Stimulated activated CD8-positive, alpha-beta memory T cell treated with anti-CD3 and anti-CD28 coated beads, Interleukin-12 subunit alpha, Interleukin-12 subunit beta, amount 100 ng/mL, for 24 hours (primary cell): Measurements from ENCODE around the gene PLXNB1.
A peak's percentile ranks its signal among the peaks of the same experiment; 100 is the strongest.
"Not testable (repeated sequence)": the region's sequence is repeated elsewhere in the genome, so short reads cannot be mapped to it uniquely, and the experiment has no call there.

Experiments used
- DNase-seq: peaks from one replicate; pipeline ENCODE4 v3.0.0-alpha.2; 2020; ENCODE audit errors: extremely low read depth

PLXNB1 gene

GRCh38 chr3:48405971-48406370, 23.9 kb downstream of the PLXNB1 start:
- no peak for DNase-seq

DNA sequence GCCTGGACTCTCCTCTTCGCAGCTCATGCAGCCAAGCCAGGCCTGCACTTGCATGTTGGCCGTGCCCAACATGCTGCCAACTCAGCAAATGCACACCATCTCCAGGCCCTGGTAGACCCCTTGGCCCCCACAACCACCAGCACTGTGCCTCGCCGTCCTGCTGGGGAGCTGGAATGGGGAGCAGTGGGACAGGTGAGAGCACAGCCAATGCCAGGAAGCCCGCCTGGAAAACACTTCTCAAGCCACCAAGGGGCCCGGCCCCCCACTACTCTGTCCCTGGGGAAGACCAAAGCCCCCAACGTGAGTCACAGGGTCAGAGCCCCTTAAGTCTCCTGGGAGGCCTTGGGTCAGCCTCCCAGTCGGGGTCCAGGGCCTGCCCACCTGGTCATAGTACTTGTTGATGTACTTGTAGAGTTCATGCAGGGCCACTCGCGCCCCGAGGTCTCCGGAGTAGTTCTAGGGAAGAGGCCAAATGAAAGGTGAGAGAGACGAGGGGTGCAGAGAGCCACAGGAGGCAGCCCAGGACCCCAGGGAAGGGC, 24.5 kb downstream of the PLXNB1 start:
- no peak for DNase-seq

DNA sequence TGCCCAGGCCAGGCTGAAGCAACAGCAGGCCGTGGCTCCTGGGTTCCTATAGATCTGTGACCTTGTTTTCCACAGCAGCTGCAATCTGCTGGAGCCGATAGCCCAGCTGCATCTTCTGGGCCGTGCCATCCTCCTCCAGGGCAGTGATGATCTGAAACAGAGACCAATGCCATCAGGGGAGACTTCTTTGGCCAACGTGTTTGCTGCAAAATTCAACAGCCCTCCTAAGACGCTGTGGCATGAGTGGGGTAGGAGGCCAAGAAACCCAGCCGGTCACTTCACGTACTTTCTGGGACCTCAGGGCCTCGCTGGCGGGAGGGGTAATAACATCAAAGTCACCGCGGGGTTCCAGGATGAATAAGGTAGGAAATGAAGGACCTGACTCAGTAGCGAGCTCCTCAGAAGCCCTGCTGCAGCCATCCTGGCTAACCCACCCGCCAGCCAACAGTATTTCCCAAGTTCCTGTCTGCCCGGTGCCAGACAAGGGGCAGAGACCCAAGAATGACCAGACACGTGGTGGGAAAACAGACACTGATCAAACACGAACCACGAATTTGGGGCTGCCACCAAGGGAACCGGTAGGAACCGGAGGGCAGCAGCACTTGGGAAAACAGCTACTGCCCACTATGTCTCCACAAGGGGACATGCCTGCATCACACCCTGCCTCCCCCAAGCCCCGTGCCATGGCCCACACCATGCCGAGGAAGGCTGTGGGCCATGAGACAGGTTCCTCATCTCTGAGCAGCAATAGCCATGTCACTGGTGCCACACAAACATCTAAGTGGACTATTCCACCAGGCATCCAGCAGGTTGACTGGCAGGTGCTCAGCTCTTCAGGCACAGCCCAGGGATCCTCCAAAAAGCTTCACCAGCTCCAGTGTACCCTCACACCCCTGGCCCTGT, 25.2 kb downstream of the PLXNB1 start:
- DNase-seq: no peak

DNA sequence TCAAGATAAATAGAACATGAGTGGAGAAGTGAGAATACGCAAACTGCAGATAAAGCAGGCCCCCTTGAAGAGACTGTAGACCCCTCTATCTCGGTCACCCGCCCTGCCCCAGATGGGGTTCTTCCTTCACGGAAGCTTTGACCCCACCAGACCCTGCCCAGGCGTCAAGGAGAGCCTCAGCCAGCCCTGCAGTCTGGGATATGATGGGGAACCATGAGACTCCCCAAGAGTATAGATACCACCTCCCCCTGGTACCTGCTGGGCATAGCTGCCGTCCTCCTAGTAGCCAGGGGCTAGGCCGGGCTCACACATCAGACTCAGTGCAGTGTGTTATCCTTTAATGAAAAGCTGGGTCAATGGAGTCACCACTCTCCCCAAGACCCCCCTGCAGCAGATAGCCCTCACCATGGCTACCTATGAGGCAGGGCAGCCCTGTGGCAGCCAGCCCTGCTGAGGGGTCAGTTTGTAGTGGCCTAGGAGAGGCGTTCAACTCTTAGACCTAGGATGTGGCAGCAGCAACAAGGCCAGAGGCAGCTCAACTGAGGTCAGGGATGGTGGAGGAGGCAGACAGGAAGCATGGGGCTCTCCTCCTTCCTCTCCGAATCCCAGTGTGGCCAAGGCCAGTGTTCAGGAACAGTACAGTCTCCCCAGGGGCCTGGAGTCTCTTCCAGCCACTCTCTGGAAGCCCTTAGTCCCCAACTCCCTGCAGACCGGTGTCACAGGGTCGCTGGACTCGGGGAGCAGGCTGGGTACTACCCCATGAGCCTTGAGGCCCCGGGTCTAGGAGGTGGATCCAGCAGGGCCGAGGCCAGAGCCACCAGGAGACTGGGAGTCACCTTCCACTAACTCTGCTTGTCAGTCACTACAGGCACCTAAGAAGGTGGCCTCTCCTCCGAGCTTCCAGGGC, 26.1 kb downstream of the PLXNB1 start:
- DNase-seq: no peak

GRCh38 chr3:48402907-48403306, 27.0 kb downstream of the PLXNB1 start:
- DNase-seq: no peak

DNA sequence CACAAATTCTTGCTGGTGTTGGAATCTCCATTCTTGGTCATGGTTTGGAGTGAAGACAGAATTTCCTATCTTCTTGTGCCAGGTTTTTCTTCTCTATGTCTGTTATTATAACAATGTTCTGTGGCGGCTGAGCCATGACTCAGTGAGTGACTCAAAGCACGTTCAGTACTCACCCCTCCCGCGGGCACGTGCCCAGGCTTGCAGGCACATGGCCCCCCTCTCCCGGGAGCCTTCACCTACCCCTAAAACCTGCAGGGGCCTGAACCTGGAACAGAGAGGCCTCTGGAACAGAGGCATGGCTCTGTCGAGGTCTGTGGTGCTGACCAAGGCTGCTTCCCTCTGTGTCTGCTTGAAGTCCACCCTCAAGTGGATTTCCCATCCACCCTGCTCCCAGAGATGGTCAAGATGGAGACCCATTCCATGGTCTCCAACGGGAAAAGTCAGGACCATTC, 27.6 kb downstream of the PLXNB1 start:
- no peak for DNase-seq

- DNase-seq: not testable (repeated sequence)
Observed at GRCh38 chr3:48401434-48401901, 28.4 kb downstream of the PLXNB1 start.

GRCh38 chr3:48400824-48401433, 29.0 kb downstream of the PLXNB1 start:
- peak; percentile 19 for DNase-seq

DNA sequence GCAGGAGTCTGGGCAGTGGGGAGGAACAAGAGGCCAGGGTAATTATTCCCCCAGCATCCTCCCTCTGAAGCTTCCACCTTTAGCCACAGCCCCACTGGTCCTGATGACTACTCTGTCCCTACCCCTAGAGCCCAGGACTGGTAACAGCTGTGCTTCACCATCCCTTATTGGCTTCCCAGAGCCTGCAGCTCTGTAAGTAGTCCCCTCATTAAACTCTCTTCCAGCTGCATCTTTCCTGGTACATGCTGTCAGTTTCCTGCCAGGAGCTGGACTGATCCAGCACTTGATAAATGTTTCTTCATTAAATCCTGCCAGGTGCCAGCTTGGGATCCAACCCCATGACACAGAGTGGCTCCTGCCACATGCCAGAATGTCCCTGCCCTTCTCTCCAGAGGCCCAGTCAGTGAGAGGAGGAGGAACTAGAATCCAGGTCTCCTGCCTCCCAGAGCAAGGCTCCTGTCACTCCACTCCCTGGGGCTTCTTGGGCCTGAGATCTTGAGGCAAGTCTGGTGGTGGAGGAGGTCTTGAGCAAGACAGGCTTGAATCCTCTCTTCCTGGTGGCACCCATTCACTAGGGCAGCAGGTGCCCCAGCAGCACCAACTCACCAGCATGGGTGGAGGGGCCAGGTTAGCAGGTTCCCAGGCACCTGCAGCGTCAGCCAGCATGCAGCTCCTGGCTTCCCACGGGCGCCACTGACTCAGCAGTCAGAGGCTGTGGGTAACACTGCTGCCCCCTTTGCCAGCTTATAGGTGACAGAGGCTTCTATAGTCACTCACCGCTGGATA, 30.3 kb downstream of the PLXNB1 start:
- DNase-seq: no peak

- DNase-seq: no peak
Observed at GRCh38 chr3:48398701-48399386, 31.0 kb downstream of the PLXNB1 start.

GRCh38 chr3:48397767-48398681, 31.9 kb downstream of the PLXNB1 start:
- DNase-seq: no peak

GRCh38 chr3:48395714-48396113, 34.2 kb downstream of the PLXNB1 start:
- no peak for DNase-seq

DNA sequence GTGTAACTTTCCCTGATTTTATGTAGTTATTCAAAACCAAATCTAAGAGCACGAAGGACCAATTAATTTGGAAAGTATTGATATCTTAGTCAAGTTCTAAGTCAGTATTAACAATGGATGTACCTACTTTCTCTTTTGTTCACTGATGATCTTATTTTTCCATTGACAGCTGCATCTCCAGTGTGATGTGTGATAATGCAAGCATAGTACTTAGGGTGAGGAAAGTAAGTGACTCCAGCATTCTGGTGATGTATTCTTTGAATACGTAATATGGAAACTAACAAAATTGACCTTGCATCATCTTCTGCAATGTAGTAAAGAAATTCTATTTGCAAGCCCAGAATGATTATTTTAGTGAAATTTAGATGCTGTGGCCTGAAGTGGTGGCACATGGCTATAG, 35.5 kb downstream of the PLXNB1 start:
- no peak for DNase-seq

DNA sequence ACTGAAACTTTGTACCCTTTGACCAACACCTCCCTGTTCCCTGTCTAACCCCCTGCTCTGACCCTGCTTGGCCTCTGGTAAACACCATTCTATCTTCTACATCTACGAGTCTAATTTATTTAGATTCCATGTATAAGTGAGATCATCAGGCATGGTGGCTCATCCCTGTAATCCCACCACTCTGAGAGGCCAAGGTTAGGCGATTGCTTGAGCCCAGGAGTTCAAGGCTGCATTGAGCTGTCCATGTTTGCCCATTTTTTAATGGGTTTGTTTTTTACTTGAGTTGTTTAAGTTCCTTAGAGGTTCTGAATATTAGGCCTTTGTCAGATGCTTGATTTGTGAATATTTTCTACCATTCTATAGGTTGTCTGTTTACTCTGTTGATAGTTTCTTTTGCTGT, 40.9 kb downstream of the PLXNB1 start:
- no peak for DNase-seq

DNA sequence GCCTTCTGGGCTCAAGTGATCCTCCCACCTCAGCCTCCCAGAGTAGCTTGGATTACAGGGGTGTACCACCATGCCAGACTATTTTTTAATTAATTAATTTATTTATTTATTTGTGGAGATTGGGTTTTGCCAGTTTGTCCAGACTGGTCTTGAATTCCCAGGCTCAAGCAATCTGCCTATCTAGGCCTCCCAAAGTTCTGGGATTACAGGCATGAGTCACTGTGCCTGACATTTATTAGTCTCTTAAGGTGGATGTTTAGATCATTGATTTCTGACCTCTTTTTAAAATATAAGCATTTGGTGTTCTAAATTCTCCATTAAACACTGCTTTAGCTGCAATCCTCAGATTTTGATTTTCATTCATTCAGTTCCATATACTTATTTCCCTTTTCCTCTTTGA, 42.3 kb downstream of the PLXNB1 start:
- DNase-seq: no peak

GRCh38 chr3:48372862-48373435, 56.9 kb downstream of the PLXNB1 start:
- DNase-seq: no peak

DNA sequence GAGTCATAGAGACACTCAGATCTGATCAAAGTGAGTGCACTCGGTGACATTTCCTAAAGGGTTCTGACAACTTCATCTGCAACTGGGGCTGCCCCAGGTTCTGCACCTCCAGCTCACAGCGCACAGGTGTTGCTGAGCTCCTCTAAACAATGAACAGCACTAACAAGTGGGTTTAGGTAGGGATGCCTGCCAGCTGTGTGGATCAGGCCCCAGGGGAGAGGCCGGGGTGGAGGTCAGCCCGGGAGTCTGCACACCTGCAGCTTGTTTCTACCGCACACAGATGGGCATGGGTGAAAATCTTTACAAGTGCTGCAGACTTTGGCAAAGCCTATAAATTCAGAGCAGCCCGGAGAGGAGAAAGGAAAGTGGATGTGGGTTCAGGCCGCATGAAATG, 57.5 kb downstream of the PLXNB1 start:
- DNase-seq: no peak

- DNase-seq: no peak
Observed at GRCh38 chr3:48371651-48372376, 58.1 kb downstream of the PLXNB1 start, which contains the start of gene FBXW12. TSS of gene FBXW12 (plus strand) at chr3:48372219. CDS start at chr3:48372768, 549 bp downstream.
